AG04450 (cell line): ENCODE data around the gene TRMT1. TPM values are rescaled to one million over a fixed set of nuclear protein-coding genes. Genes with fewer than 3 reads are reported as not detected.

Experiments
- CTCF ChIA-PET: fragments of 300-600, 350-600 bp; formaldehyde crosslinking; extraction: SDS; loops from one replicate; lab custom pipeline; 2022; ENCODE audit warnings: antibody characterized with exemption, inconsistent platforms; lab: Charles Lee
- POLR2A ChIA-PET: fragments of 350-600 bp; formaldehyde crosslinking; extraction: SDS; loops from one replicate; lab custom pipeline; 2021; ENCODE audit warnings: antibody characterized with exemption, inconsistent platforms; lab: Yijun Ruan, JAX
- DNase-seq: peaks from one replicate; pipeline ENCODE4 v3.0.0-alpha.2; 2011; ENCODE audit warnings: low read depth, low spot score
- H3K27ac ChIP-seq: one replicate; pipeline ENCODE4 v1.5.1; 2012; ENCODE audit warnings: low read depth, low read length, control low read depth
- H3K27me3 ChIP-seq: one replicate; pipeline ENCODE4 v1.6.0; 2012; ENCODE audit warnings: low read length; ENCODE audit not compliant: control insufficient read depth, insufficient read depth
- H3K4me3 ChIP-seq: 2 replicates; pipeline ENCODE4 v1.5.1; 2011; ENCODE audit warnings: mild to moderate bottlenecking, low read depth, low read length, control low read depth
- H3K9me3 ChIP-seq: 2 replicates; pipeline ENCODE4 v1.5.1; 2012; ENCODE audit warnings: low read length; ENCODE audit not compliant: control insufficient read depth, insufficient read depth
- CTCF ChIP-seq: IDR thresholded peaks from 2 replicates; pipeline ENCODE4 v1.5.1; 2011; ENCODE audit warnings: low read depth, low read length, control low read depth, inconsistent platforms
- polyA plus RNA-seq: library from polyadenylated mRNA; depleted of rRNA; stranded (reverse); fragments of >200 nt; gene quantifications from 2 replicates; pipeline ENCODE4 v1.2.3, GENCODE V29; 2011

Gene TRMT1
- polyA plus RNA-seq, 1 experiment: 17.3 TPM

GRCh38 chr19:13109361-13110098 lies 7.0 kb downstream of the TRMT1 start:
- ChIA-PET POLR2A (interaction anchor here (0.7 kb wide), 1 partner anchor 17 kb away, joined by 7 read pairs; no protein-coding TSS in a partner anchor), CTCF (interaction anchor here (0.7 to 1.6 kb wide), 4 partner anchors 42 to 144 kb away, joined by 3 to 8 read pairs (median 6); no protein-coding TSS in a partner anchor)
- Histone ChIP-seq H3K4me3 (no peak overlapping the region), H3K27ac (no peak overlapping the region), H3K9me3 (no peaks in the 10 kb centered on the region), H3K27me3 (no peaks in the 10 kb centered on the region)
- no peak for TF ChIP-seq CTCF
- no peak for DNase-seq

GRCh38 chr19:13104848-13105711 lies 11.5 kb downstream of the TRMT1 start:
- ChIA-PET CTCF (interaction anchor here (0.7 to 2.1 kb wide), 5 partner anchors 14 to 140 kb away, joined by 4 to 12 read pairs (median 4); no protein-coding TSS in a partner anchor), POLR2A (interaction anchor here (0.5 to 0.6 kb wide), 2 partner anchors 14 to 159 kb away, joined by 3 to 5 read pairs; no protein-coding TSS in a partner anchor)
- H3K4me3 ChIP-seq: no peak overlapping the region
- no peaks in the 10 kb centered on the region for H3K27me3 ChIP-seq
- peaks cover 2% of the 10 kb centered on the region; the same call in 1 of the 2 replicates for H3K9me3 ChIP-seq
- no peak overlapping the region for H3K27ac ChIP-seq
- no peak for DNase-seq
- no peak for TF ChIP-seq CTCF

DNA sequence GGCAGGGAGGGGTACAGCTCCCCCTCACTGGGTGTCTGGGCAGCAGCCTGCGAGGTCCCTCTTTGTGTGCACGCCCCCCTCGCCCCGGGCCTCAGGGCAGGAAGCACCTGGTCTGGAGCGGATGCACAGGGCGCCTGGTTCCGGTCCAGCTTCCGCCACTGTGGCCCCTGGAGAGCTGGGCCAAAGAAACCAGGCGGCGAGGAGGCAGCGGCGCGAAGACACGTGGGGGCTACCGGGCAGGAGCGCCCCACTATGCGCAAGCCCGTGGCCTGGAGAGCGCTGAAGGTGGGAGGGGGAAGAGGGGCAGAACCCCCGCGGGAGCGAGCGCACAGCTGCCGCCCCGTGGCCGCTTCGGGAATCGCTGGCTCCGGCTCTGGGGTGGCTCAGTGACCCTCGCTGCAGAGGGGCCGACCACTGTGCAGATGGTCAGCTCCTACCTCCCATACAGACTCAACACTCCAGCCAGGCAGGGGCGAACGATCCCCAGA lies 12.1 kb downstream of the TRMT1 start:
- ChIA-PET CTCF (interaction anchor here (1.0 to 2.1 kb wide), 4 partner anchors 13 to 139 kb away, joined by 4 to 12 read pairs (median 8); no protein-coding TSS in a partner anchor), POLR2A (no interaction called here)
- H3K4me3 ChIP-seq: no peak overlapping the region
- H3K9me3 ChIP-seq: peaks cover 2% of the 10 kb centered on the region; the same call in 1 of the 2 replicates
- H3K27ac ChIP-seq: no peak overlapping the region
- no peaks in the 10 kb centered on the region for H3K27me3 ChIP-seq
- DNase-seq: no peak
- peak; percentile 67 for TF ChIP-seq CTCF

- no peaks in the 10 kb centered on the region for H3K27me3 ChIP-seq
- H3K4me3 ChIP-seq: no peak overlapping the region
- H3K27ac ChIP-seq: no peak overlapping the region
- no peak for DNase-seq
- ChIA-PET CTCF (interaction anchor here (1.4 to 2.1 kb wide), 3 partner anchors 13 to 138 kb away, joined by 4 to 12 read pairs (median 11); no protein-coding TSS in a partner anchor), POLR2A (no interaction called here)
- no peak for TF ChIP-seq CTCF
- H3K9me3 ChIP-seq: peaks cover 2% of the 10 kb centered on the region; the same call in 1 of the 2 replicates
Observed at GRCh38 chr19:13103581-13104359, 12.8 kb downstream of the TRMT1 start.
